Fibroblast of the conjunctiva (primary cell): ENCODE data around the gene PALM.

Source experiments
- DNase-seq: peaks from one replicate; pipeline ENCODE4 v3.0.0-alpha.2; 2010; ENCODE audit warnings: low read depth

Gene PALM

DNA sequence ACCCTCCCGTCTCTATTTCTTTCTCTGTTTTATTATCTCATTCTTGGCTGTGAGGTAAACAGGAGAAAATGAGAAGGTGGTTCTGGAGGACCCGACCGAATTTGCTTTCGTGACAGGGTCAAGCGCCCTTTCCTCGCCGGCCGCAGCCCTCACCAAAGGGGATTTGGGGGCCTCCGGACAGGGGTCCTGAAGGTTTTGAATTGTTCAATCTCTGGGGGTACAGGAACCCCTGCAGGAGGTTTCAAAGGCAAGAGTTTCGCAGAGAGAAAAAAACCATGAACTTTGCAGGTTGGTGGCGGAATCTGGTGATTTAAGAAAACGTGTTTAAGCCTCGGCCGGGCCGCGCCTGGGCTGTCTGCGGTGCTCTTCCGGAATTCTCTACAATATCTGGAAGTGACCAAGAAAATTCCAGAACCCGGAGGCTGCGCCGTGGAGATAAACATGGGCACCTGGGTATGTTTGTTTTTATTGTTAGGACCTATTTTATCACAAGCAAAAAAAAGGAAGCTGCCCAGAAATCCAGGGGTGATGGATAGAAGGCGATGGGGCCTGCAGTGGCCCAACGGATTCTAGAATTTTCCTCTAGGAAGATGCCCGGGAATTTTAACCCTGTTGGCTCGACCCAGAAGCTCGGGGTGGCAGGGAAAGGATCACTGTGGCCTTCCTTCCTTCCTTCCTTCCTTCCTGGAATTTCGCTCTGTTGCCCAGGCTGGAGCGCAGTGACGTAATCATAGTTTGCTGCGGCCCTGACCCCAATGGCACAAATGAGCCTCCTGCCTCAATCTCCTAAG is 74.3 kb downstream of the PALM start:
- DNase-seq = no peak

DNA sequence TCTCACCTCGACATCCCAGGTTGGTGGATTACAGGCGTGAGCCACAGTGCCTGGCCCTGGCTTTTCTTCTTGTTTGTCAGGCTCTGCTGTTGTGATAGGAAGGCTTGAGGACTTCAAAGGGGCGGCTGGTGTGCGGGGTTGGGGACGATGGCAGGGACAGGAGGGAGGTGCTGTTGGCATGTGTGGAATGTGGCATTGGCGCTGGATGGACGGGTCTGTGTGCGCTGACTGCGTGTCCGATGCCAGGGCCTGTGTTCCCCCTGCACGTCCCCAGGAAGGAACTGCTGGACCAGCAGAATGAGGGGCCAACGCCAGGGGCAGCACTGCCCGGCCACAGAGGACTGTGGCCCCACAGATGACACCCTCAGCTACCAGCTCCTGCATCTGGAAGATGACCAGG is 75.8 kb downstream of the PALM start:
- no peak for DNase-seq

DNA sequence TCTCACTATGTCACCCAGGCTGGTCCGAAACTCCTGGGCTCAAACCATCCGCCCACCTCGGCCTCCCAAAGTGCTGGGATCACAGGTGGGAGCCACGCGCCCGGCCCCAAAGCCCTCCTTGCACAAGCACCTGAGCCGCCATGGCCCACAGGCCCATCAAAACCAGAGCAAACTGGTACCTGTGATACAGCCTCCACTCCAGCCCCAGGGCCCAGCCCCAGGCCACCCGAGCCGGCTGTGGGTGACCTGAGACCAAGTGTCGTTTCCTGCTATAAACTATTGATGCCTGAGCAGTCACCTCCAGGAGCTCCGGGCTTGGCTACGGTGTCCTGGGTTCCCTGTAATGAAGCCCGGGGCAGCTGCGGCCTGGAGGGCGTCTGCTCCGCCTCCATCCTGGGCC is 78.8 kb downstream of the PALM start:
- DNase-seq = no peak

DNA sequence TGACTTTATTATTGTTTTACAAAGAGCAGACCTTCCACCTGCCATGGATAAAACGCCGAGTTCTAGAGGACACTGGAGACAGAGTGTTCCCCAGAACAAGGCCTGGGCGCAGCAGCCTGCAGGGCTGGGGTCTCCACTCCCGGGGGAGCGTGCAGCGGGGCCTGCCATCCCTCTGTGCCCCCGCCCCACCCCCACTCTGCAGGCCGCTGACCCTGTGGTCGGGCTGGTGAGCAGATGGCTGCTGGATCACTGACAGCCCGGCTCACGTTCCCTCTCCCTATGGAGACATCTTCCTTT is 79.9 kb downstream of the PALM start:
- DNase-seq = no peak

DNA sequence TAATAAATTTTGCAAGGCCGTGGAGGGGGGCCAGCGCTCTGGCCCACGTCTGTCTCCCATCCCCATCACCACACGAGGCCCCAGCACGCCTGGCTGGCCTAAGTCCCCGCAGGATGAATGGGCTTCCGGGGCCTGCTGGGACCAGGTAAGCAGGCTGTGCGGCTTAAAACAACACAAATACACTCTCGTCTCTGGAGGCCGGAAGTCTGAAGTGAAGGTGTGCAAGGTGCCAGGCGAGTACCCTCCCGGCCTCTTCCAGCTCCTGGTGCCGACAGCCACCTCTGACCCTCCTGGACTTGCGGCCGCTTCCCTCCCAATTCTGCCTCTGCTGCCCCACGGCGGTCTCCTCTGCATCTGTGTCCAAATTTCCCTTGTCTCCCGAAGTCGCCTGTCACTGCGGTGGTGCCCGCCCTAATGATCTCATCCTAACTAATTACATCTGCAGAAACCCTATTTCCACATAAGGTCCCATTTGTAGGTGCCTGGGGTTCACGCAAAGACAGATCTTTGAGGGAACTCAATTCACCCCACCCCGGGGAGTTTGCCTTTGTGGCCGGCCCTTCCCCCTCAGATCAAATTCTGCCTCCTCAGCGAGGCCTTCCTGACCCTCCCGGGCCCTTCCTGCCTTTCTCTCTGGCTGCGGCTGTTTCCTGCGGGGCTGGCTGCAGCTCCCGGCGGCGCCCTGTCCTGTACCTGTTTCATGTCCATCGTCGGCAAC is 80.4 kb downstream of the PALM start:
- no peak for DNase-seq

DNA sequence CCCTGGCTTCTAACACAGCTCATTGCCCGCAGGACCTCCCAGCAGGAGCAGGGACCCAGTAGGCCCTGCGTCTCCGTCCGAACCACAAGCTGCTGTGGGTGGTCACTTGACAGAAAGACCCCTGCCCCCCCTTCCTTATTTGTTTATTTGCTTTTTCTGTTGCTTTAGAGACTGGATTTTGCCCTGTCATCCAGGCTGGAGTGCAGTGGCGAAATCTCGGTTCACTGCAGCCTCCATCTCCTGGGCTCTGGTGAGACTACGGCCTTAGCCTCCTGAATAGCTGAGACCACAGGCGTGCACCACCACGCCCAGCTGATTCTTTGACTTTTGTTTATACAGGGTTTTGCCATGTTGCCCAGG is 80.9 kb downstream of the PALM start:
- DNase-seq = no peak

DNA sequence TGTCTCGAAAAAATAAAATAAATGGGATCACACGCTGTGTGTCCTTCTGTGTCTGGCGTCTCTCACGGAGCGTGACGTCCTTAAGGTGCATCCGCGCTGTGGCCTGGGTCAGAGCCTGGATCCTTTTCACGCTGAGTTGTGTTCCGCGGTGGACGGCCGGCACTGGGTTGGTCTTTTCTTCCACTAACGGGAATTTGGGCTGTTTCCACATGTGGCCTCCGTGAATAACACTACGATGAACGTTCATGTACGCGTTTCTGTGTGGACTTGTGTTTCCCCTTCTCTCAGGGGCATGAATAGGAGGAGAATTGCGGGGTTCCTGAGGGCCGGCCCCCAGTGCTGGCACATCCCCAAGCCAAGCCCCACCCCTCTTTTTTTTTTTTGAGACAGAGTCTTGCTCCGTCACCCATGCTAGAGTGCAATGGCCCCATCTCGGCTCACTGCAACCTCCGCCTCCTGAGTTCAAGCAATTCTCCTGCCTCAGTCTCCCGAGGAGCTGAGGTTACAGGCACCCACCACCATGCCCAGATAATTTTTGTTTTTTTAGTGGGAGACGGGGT is 82.4 kb downstream of the PALM start:
- no peak for DNase-seq

DNA sequence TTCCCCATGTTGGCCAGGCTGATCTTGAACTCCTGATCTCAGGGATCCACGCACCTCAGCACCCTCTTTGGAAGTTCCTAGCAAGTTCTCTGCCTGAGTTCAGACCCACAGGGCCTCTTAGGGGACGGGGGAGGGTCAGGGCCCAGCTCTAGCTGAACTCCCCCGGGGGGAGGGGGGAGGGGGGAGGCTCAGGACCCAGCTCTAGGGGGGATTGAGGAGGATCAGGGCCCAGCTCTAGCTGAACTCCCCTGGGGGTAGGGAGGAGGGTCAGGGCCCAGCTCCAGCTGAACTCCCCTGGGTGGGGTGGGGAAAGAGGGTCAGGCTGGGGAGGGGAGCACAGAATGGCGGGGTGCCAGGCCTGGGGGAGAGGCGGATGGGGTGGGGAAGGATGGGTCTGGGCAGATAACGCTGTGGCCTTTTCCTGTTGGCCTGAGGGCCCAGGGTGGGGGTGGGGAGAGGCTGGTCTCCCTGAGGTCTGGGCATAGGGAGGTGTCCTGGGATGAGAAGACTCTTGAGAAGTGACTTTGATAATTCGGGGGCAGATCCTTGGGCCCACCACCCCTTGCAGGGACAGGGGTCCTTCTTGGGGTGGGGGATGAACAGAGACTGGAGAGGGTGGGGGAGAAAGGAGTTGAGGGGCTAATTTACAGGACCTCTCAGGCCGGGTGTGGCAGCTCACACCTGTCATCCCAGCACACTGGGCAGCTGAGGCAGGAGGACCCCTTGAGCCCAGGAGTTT is 83.0 kb downstream of the PALM start:
- no peak for DNase-seq

DNA sequence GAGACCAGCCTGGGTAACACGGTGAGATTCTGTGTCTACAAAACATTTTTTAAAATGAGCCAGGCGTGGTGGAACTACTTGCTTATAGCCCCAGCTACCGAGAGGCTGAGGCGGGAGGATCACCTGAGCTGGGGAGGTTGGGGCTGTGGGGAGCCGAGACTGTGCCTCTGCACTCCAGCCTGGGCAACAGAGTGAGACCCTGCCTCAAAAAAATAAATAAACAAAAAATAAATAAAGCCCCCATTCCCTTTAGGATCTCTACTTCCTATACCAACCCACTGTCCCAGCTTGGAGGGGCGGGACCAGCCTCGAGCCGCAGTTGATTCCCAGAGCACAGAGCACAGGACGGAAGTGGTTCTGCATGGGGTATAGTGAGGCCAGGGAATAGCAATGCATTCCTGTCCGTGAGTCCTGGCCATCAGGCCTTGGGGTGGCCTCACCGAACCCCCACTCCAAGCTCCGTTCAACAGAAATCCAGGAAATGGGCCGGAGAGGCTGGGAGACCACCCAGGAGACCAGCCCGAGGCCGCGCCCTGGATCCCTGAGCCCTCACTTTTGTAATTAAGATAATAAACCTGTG is 83.7 kb downstream of the PALM start:
- DNase-seq = no peak

DNA sequence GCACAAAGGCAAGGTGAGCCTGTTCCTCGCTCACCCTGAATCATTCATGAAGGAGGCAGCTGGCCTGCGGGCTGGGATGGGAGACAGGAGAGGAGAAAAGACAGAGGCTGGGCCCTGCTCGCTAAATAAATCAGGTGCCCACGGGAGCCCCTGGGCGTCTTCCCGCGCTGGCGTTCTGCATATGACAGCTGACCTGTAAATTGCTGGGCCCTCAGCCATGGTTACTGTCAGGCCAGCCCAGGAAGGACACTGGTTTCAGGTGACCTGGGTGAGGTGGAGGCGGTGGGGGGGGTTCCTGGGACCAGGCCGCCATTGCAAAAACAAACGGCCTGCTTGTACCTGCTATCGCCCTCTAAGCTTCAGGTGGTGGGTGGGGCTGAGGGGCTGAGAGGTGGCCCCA is 85.1 kb downstream of the PALM start:
- DNase-seq = no peak

DNA sequence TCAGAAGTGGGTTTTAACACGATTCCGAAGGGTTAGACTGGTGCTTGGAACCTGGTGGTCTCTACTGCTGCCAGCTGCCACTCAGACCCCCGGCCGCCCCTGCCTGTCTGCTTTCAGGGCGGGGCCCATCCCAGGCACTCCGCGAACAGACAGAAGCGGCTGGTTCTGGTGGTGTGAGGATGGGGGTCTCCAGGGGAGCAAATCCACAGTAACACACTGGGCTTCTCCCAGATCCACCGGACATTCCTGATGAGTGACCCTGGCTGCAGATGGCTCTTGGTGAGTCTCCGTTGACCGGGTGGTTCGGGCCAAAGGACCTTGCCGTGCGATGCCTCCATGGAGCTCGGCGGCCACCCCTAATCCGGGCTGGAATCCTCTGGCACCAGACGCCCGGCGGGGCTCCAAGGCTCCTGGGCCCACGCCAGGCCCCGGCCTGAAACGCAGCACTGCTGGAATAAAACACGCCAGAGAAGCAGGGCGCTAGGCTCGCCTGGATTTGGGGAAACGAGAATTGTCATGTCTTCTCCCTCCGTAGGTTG is 86.4 kb downstream of the PALM start:
- no peak for DNase-seq

DNA sequence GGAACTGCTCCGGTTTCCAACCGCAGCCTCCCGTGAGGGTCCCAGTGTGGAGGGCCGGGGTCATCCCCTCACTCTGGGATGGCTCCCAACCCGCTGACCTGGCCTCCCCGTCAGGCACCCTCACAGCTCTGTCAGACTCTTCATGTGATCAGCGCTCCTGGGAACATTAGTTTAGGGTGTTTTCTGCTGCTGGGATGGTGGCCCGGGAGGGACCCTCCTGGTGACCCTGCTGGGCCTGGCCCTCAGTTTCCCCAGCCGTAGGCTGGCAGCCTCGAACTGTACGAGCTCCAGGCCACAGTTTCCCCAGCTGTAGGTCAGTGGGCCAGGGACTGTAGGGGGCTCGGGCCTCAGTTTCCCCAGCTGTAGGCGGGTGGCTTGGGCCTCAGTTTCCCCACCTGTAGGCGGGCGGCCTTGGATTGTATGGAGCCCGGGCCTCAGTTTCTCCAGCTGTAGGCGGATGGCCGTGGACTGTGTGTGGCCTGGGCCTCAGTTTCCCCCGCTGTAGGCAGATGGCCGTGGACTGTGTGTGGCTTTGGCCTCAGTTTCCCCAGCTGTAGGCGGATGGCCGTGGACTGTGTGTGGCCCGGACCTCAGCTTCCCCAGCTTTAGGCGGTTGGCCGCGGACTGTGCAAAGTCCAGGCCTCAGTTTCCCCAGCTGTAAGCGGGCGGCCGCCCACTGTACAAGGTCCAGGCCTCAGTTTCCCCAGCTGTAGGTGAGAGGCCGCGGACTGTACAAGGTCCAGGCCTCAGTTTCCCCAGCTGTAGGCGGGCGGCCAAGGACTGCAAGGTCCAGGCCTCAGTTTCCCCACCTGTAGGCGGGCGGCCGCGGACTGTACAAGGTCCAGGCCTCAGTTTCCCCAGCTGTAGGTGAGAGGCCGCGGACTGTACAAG is 87.2 kb downstream of the PALM start:
- no peak for DNase-seq

DNA sequence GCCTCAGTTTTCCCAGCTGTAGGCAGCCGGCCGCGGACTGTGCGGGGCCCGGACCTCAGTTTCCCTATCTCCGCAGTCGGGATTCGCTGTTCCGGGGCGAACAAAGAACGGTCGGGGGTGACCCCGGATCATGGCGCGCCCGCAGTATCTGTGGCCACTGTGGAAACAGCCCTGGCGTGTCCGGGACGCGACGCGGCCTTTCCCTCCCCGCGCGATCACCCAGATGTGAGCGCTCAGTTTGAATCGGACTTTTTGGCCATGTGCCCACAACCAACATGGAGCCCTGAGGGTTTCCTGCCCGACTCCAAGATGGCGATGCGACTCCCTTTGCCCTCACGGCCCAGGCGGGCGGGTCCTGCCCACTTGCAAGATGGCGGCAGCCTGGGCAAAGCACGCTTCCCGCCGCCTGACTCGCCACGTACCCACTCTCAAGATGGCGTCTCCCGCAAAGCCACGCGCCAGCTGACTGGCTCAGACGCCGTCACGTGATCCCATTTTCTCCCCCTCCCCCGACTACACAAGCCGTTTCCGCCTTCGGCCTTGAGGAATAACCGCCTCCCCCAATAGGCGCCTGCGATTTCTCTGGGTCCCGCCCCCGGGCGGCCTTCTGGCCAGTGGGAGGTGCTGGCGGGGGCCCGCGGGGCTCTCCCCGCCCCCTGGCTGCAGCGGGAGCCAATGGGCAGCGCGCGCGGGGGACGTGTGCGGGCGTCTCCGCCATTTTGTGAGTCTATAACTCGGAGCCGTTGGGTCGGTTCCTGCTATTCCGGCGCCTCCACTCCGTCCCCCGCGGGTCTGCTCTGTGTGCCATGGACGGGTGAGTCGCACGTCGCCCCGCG is 88.2 kb downstream of the PALM start, which contains the start of gene PTBP1:
PTBP1 (plus strand) TSS at position 761 of the 836 bp plus-strand sequence; CDS start at position 807, 46 bp downstream.
- DNase-seq = peak; percentile 100
